SU-DHL-6 (cell line): ENCODE measurements around the gene MAGEA2B.

Experiments used
- EZH2phosphoT487 ChIP-seq: fragments of 200-600 bp; sonication (generic), shearing (Covaris generic); conservative IDR thresholded peaks from 2 replicates; pipeline ENCODE4 v1.6.1; 2018; ENCODE audit warnings: mild to moderate bottlenecking, antibody characterized with exemption, low read length, moderate library complexity, mixed read lengths
- TF ChIP-seq, protein P1 (sequence below): fragments of 200-600 bp; sonication (generic); IDR thresholded peaks from one replicate; pipeline ENCODE4 v1.5.1; 2017; ENCODE audit warnings: antibody characterized with exemption, mild to moderate bottlenecking, low read length, moderate library complexity; ENCODE audit not compliant: insufficient read depth, poor library complexity, severe bottlenecking

DNA sequence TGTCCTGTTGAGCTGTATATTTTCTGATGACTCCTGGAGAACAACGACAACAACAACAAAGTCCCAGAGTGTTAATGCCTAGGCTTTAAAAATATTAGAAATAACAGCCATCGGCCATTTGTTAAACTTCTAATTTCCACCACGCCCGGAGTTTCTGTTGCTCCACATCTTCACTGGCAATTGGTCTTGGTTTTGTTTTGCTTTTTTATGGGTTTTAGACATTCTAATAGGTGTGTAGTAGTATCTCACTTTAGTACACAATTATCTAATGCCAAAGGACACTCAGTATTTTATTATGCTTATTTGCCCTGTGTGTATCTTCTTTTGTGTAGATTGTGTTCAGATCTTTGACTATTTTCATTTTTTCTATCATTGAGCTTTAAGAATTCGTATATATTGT, 24.1 kb downstream of the MAGEA2B start:
- TF ChIP-seq, protein P1, sequence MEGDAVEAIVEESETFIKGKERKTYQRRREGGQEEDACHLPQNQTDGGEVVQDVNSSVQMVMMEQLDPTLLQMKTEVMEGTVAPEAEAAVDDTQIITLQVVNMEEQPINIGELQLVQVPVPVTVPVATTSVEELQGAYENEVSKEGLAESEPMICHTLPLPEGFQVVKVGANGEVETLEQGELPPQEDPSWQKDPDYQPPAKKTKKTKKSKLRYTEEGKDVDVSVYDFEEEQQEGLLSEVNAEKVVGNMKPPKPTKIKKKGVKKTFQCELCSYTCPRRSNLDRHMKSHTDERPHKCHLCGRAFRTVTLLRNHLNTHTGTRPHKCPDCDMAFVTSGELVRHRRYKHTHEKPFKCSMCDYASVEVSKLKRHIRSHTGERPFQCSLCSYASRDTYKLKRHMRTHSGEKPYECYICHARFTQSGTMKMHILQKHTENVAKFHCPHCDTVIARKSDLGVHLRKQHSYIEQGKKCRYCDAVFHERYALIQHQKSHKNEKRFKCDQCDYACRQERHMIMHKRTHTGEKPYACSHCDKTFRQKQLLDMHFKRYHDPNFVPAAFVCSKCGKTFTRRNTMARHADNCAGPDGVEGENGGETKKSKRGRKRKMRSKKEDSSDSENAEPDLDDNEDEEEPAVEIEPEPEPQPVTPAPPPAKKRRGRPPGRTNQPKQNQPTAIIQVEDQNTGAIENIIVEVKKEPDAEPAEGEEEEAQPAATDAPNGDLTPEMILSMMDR, result no peak
- no peak for TF ChIP-seq EZH2phosphoT487
